NCI-H524 (cell line): ENCODE measurements around the gene ZNF451.

Experiments
- DNase-seq, 2 experiments: peaks; one replicate each; lab custom pipeline; 2025; lab: John Stamatoyannopoulos, UW

The ZNF451 gene

GRCh38 chr6:57205550-57206328 is 115.8 kb downstream of the ZNF451 start:
- DNase-seq = no peak

GRCh38 chr6:57207141-57207540 is 117.2 kb downstream of the ZNF451 start:
- DNase-seq = no peak

- DNase-seq = no peak
Measured at GRCh38 chr6:57207872-57208271, 117.9 kb downstream of the ZNF451 start.

- DNase-seq = no peak
Measured at GRCh38 chr6:57209030-57209429, 119.0 kb downstream of the ZNF451 start.

GRCh38 chr6:57210060-57210459 is 120.1 kb downstream of the ZNF451 start:
- DNase-seq = no peak

- DNase-seq = no peak
Measured at GRCh38 chr6:57215260-57215659, 125.3 kb downstream of the ZNF451 start.

GRCh38 chr6:57216235-57217101 is 126.5 kb downstream of the ZNF451 start:
- DNase-seq = no peak

- DNase-seq = no peak
Measured at GRCh38 chr6:57217270-57217669, 127.3 kb downstream of the ZNF451 start.
